ENCODE results near the gene FSD1.

FSD1 gene

DNA sequence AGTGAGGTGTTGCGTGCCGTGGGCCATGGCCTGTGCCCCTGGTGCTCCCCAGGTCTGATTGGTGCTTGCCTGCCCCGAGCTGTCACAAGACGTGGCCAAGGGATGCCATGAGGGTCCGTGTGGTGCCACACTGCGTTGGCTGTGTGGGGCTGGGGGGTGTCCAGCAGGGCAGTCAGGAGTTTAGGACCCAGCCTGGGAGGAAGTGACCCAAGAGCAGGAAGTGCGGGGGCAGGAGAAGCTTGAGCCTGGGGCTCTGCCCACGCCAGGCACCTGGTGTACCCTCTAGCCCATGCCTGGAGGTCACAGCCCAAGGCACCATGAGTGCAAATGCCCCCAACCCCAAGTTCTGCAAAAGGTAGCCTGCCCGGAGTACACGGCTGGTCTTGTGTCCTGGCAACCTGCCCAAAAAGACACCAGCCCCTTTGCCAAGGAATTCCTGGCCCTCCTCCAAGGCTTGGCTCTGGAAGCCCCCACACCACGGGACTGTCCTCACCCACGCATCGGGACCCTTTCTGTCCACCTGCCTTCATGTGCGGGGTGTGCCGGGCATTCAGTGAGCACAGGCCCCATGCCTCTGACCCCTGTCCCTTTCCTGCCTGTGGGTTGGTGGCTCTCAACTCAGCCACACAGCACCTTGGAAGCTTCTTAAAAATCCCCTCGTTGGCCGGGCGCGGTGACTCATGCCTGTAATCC is 63.9 kb downstream of the FSD1 start:
- DNase-seq (no peak), ATAC-seq (ENCODE audit: insufficient read depth, low read depth) (no peak)
- TF ChIP-seq, protein P1, sequence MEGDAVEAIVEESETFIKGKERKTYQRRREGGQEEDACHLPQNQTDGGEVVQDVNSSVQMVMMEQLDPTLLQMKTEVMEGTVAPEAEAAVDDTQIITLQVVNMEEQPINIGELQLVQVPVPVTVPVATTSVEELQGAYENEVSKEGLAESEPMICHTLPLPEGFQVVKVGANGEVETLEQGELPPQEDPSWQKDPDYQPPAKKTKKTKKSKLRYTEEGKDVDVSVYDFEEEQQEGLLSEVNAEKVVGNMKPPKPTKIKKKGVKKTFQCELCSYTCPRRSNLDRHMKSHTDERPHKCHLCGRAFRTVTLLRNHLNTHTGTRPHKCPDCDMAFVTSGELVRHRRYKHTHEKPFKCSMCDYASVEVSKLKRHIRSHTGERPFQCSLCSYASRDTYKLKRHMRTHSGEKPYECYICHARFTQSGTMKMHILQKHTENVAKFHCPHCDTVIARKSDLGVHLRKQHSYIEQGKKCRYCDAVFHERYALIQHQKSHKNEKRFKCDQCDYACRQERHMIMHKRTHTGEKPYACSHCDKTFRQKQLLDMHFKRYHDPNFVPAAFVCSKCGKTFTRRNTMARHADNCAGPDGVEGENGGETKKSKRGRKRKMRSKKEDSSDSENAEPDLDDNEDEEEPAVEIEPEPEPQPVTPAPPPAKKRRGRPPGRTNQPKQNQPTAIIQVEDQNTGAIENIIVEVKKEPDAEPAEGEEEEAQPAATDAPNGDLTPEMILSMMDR (IDR thresholded peaks at IDR 0.05; ENCODE audit: borderline replicate concordance, extremely low read depth, low read length, poor library complexity, severe bottlenecking), result no peak
- no peak for TF ChIP-seq EZH2 (IDR thresholded peaks at IDR 0.05; ENCODE audit: borderline replicate concordance, low read depth, low read length, severe bottlenecking)
- H3K4me3 ChIP-seq (ENCODE audit: low read depth in 1 of 2, low read length in 2 of 2), result no peak overlapping the region
- peaks cover 50% of the 10 kb centered on the region for H3K36me3 ChIP-seq (ENCODE audit: insufficient read depth, low read length)
- no peak overlapping the region for H3K4me2 ChIP-seq (ENCODE audit: insufficient read depth, low read length)
- H3K9ac ChIP-seq (ENCODE audit: low read depth, low read length), result no peak overlapping the region
- 0 out of 2 replicates have a peak overlapping the region, but pooled peaks have one; percentile 8 for H3K27ac ChIP-seq (ENCODE audit: low read length)
- H3K9me3 ChIP-seq (ENCODE audit: insufficient read depth, low read length, severe bottlenecking), result no peaks in the 10 kb centered on the region
- H3K79me2 ChIP-seq (ENCODE audit: insufficient read depth, low read length), result peaks cover 54% of the 10 kb centered on the region
- H2AFZ ChIP-seq (ENCODE audit: low read depth, low read length), result no peak overlapping the region
- no peaks in the 10 kb centered on the region for H3K27me3 ChIP-seq (ENCODE audit: insufficient read depth, low read length, poor library complexity)
- peaks cover 72% of the 10 kb centered on the region for H4K20me1 ChIP-seq (ENCODE audit: insufficient read depth, low read length)
- H3K4me1 ChIP-seq (ENCODE audit: insufficient read depth, low read length), result no peaks in the 10 kb centered on the region; the same call in 1 of the 2 replicates

DNA sequence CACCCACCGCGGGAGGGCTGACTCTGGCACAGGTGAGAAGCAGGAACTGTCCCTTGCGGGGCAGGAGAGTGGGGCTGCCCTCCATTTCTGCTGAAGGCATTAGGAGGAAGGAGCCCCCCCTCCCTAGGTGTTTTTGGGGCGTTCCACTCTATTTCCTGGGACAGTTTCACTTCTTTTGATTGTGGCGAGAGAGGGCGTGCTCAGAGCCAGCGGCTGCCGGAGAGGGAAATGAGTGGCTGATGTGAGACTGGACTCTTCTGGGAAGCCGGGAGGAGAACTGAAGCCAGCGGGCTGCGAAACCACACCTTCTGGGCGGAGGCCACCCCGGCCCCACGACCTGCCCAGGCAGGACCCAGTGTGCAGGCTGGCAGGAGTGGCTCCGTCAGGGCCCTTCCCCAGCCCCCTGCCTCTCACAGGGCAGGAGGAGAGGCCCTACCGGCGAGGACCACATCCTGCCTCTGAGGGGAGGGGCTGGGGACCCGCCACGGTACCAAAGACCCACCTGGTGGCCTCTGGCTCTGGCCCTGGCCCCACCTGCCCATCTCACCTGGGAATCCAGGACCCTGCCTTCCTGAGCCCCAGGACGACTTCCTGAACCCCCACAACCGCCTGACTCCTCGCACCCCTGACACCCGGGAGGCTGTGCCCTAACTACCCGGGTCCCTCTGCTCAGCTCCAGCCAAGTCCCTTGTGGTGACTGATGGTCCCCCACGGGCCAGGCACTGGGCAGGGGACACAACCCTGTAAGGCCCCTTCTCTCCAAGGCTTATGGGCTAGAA is 64.9 kb downstream of the FSD1 start:
- ATAC-seq (ENCODE audit: insufficient read depth, low read depth), result peak; percentile 66
- H3K27me3 ChIP-seq (ENCODE audit: insufficient read depth, low read length, poor library complexity), result no peaks in the 10 kb centered on the region
- H3K79me2 ChIP-seq (ENCODE audit: insufficient read depth, low read length), result peaks cover 64% of the 10 kb centered on the region
- DNase-seq, result peak; percentile 44
- H4K20me1 ChIP-seq (ENCODE audit: insufficient read depth, low read length), result peaks cover 82% of the 10 kb centered on the region
- no peaks in the 10 kb centered on the region for H3K9me3 ChIP-seq (ENCODE audit: insufficient read depth, low read length, severe bottlenecking)
- no peak overlapping the region for H3K4me3 ChIP-seq (ENCODE audit: low read depth in 1 of 2, low read length in 2 of 2)
- H3K9ac ChIP-seq (ENCODE audit: low read depth, low read length), result no peak overlapping the region
- peak overlapping the region; percentile 36; the same call in 1 of the 2 replicates for H3K27ac ChIP-seq (ENCODE audit: low read length)
- no peak overlapping the region for H2AFZ ChIP-seq (ENCODE audit: low read depth, low read length)
- H3K4me2 ChIP-seq (ENCODE audit: insufficient read depth, low read length), result no peak overlapping the region
- no peaks in the 10 kb centered on the region; the same call in 1 of the 2 replicates for H3K4me1 ChIP-seq (ENCODE audit: insufficient read depth, low read length)
- TF ChIP-seq EZH2 (IDR thresholded peaks at IDR 0.05; ENCODE audit: borderline replicate concordance, low read depth, low read length, severe bottlenecking), result no peak
- TF ChIP-seq, protein P1 (IDR thresholded peaks at IDR 0.05; ENCODE audit: borderline replicate concordance, extremely low read depth, low read length, poor library complexity, severe bottlenecking), result no peak
- peaks cover 40% of the 10 kb centered on the region for H3K36me3 ChIP-seq (ENCODE audit: insufficient read depth, low read length)

DNA sequence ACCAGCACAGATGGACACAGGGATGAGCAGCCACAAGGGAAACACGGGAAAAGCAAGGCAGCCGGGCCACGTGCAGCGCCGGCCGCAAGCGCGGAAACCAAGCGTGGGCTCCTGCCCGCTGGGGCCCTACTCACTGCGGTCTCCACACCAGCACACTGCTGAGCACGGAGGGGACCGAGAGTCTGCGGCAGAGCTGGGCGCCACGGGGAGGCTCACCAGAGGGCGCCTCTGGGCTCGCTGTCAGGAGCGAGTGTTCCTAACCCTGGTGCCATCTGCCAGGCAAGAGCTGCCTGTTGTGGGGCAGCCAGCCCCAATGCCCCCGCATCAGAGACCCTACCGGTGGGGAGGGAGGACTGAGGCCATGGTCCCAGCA is 65.5 kb downstream of the FSD1 start:
- no peaks in the 10 kb centered on the region; the same call in 1 of the 2 replicates for H3K4me1 ChIP-seq (ENCODE audit: insufficient read depth, low read length)
- peaks cover 37% of the 10 kb centered on the region for H3K36me3 ChIP-seq (ENCODE audit: insufficient read depth, low read length)
- H3K9ac ChIP-seq (ENCODE audit: low read depth, low read length), result no peak overlapping the region
- no peak overlapping the region for H3K27ac ChIP-seq (ENCODE audit: low read length)
- ATAC-seq (ENCODE audit: insufficient read depth, low read depth), result peak; percentile 58
- no peak overlapping the region for H3K4me3 ChIP-seq (ENCODE audit: low read depth in 1 of 2, low read length in 2 of 2)
- H3K9me3 ChIP-seq (ENCODE audit: insufficient read depth, low read length, severe bottlenecking), result no peaks in the 10 kb centered on the region
- peak; percentile 51 for DNase-seq
- H3K4me2 ChIP-seq (ENCODE audit: insufficient read depth, low read length), result no peak overlapping the region
- H4K20me1 ChIP-seq (ENCODE audit: insufficient read depth, low read length), result peaks cover 88% of the 10 kb centered on the region
- no peak overlapping the region for H2AFZ ChIP-seq (ENCODE audit: low read depth, low read length)
- peaks cover 70% of the 10 kb centered on the region for H3K79me2 ChIP-seq (ENCODE audit: insufficient read depth, low read length)
- H3K27me3 ChIP-seq (ENCODE audit: insufficient read depth, low read length, poor library complexity), result no peaks in the 10 kb centered on the region
- TF ChIP-seq, protein P1 (IDR thresholded peaks at IDR 0.05; ENCODE audit: borderline replicate concordance, extremely low read depth, low read length, poor library complexity, severe bottlenecking), result peak; percentile 36
- TF ChIP-seq EZH2 (IDR thresholded peaks at IDR 0.05; ENCODE audit: borderline replicate concordance, low read depth, low read length, severe bottlenecking), result no peak
